ENCODE measurements around the gene CGREF1.
A peak's percentile ranks its signal among the peaks of the same experiment; 100 is the strongest.

The CGREF1 gene

DNA sequence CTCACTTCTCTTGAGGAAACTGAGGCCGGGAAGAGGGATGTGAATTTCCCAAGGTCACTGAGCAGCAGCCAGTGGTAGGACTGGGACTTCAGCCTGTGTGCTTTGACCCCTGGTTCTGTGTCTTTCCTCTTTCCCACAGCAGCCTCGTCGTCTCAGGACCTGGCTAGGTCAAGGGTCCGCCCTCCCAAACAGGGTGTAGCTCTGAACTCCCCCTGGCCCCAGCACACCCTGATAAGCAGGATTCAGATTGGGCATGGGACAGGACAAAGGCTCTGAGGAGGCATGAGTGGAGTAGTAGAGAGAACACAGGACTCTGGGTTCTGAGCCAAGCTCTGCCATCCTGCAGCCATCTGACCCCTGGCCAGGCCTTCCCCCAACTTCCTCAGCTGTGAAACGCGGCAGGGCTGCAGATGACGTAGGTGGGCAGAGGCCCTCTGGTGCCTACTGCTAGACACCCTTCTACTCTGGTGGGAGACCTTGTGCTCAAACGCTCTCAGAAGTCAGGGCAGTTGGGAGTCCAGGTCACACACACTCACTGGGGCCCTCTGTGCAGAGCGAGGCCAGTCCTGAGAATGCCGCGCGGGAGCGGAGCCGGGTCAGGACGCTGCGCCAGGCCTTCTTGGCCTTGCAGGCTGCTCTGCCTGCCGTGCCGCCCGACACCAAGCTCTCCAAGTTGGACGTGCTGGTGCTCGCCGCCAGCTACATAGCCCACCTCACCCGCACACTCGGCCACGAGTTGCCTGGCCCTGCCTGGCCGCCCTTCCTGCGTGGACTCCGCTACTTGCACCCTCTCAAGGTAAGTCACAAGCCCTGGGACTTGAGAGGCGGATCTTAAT, 30.9 kb upstream of the CGREF1 start:
- H2AFZ ChIP-seq (ENCODE audit: low read depth, low read length), result no peak overlapping the region
- peaks cover 27% of the 10 kb centered on the region for H3K27me3 ChIP-seq (ENCODE audit: insufficient read depth, low read length)
- H3K4me3 ChIP-seq (ENCODE audit: low read length), result no peak overlapping the region
- no peaks in the 10 kb centered on the region for H3K36me3 ChIP-seq (ENCODE audit: insufficient read depth, low read length)
- H3K9me3 ChIP-seq (ENCODE audit: low read length), result no peaks in the 10 kb centered on the region
- no peaks in the 10 kb centered on the region for H3K4me1 ChIP-seq (ENCODE audit: insufficient read depth, low read length)

DNA sequence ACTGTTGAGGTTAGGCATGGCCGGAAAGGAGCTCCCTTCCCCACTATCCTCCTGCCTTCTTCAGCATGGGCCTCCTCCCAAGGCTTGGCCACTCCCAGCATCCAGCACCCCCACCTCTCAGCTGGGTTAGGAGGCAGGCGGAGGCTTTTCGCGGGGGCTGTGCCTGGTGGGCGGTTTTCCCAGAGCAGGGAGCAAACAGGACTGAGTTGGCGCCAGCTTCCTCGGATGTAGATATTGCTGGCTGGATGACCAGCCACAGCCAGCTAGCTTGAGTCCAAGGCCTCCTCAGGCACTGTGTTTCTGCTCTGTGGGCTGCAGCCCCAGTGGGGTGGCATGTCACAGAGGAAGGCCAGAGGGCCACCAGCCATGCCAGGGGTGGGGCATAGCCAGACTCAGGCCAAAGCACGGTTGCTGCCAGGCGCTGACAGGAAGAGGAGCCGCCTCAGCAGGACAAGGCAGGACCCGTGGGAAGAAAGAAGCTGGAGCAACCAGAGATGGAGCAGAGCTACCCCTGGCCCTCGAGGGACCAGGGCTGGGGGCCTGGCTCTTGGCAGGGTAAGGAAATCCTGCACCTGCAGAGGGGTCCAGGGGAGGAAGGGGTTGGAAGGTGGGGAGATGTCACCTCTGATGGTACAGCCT, 30.0 kb upstream of the CGREF1 start, which contains the start of gene TCF23:
TCF23 (plus strand) TSS at position 204 of the 639 bp plus-strand sequence; CDS start at position 334, 130 bp downstream.
- H3K27me3 ChIP-seq (ENCODE audit: insufficient read depth, low read length), result peaks cover 27% of the 10 kb centered on the region
- H3K36me3 ChIP-seq (ENCODE audit: insufficient read depth, low read length), result no peaks in the 10 kb centered on the region
- H3K4me1 ChIP-seq (ENCODE audit: insufficient read depth, low read length), result no peaks in the 10 kb centered on the region
- H2AFZ ChIP-seq (ENCODE audit: low read depth, low read length), result no peak within 1 kb of the TSS
- no peak within 1 kb of the TSS for H3K4me3 ChIP-seq (ENCODE audit: low read length)
- no peaks in the 10 kb centered on the region for H3K9me3 ChIP-seq (ENCODE audit: low read length)

DNA sequence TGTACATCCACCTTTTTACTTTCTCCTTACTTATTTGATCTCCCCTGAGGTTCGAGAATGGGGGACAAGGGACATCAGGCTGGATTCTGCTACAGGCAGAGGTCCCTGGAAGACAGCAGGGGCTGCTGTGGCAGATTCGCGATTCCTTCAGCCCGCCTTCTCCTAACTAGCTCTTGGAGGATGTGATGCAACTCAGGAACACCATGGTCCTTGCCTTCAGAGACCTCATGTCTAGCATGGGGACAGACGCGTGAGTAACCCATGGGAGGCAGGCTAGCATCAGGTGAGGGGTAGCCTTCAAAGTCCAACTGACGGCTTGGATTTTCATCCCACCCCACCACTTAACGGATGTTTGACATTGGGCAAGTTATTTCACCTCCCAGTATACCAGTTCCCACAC, 29.0 kb upstream of the CGREF1 start:
- Histone ChIP-seq H3K4me1 (ENCODE audit: insufficient read depth, low read length) (no peaks in the 10 kb centered on the region), H3K36me3 (ENCODE audit: insufficient read depth, low read length) (no peaks in the 10 kb centered on the region), H3K4me3 (ENCODE audit: low read length) (no peak overlapping the region), H2AFZ (ENCODE audit: low read depth, low read length) (no peak overlapping the region), H3K27me3 (ENCODE audit: insufficient read depth, low read length) (peaks cover 27% of the 10 kb centered on the region), H3K9me3 (ENCODE audit: low read length) (no peaks in the 10 kb centered on the region)

DNA sequence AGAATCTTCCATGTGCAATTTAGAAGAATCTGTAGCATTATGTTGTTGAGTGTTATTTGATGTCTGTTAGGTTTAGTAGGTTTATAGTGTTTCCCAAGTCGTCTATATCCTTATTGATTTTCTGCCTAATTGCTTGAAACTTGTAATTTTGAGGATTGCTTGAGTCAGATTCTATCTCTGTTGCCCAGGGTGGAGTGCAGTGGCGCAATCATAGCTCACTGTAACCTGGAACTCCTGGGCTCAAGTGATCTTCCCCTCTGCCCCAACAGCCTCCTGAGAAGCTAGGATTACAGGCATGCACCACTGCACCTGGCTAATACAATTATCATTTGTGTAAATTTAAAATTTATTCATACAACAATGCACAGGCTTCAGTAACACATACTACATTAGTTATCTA, 26.8 kb upstream of the CGREF1 start:
- Histone ChIP-seq H2AFZ (ENCODE audit: low read depth, low read length) (no peak overlapping the region), H3K9me3 (ENCODE audit: low read length) (no peaks in the 10 kb centered on the region), H3K4me1 (ENCODE audit: insufficient read depth, low read length) (no peaks in the 10 kb centered on the region), H3K27me3 (ENCODE audit: insufficient read depth, low read length) (peaks cover 21% of the 10 kb centered on the region), H3K4me3 (ENCODE audit: low read length) (no peak overlapping the region), H3K36me3 (ENCODE audit: insufficient read depth, low read length) (no peaks in the 10 kb centered on the region)

DNA sequence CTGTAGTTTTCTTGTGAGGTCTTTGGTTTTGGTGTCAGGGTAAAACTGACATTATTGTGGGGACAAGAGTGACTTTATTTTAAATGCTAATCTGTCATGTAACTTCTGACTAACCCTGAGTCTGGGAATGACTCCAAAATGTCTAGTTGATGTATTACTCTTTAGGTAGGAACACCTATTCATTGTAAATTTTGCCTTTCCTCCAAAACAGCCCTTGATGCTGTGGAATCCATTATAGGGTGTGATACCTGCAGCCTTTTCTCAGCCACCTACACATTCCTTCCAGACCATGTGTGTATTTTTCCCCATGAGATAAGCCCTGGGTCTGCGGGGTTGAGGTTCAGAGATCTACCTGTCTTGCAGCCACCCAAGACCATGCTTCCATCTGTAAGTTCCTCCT, 24.4 kb upstream of the CGREF1 start:
- no peaks in the 10 kb centered on the region for H3K9me3 ChIP-seq (ENCODE audit: low read length)
- H3K36me3 ChIP-seq (ENCODE audit: insufficient read depth, low read length), result no peaks in the 10 kb centered on the region
- no peaks in the 10 kb centered on the region for H3K4me1 ChIP-seq (ENCODE audit: insufficient read depth, low read length)
- H3K27me3 ChIP-seq (ENCODE audit: insufficient read depth, low read length), result peaks cover 13% of the 10 kb centered on the region
- no peak overlapping the region for H2AFZ ChIP-seq (ENCODE audit: low read depth, low read length)
- H3K4me3 ChIP-seq (ENCODE audit: low read length), result no peak overlapping the region

DNA sequence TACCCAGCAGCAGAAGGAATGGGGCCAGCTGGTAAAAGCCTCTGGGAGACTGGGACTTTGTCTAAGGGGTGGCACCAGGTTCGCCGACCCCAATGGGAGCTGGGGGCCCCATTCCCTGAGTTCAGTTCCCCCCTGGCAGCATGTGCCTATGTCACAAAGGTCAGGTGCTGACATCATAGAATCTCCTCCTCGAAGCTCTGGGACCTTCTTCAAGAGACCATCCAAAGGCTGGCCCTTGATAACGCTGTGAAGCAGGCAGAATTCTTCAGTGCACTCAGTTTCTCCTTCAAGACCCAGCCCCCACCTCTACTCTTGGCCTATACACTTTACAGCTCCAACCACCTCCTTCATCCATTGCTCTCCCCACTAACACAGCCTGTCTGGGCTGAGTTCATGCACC, 20.4 kb upstream of the CGREF1 start, which contains the start of gene PRR30:
PRR30 (minus strand) TSS at position 101 of the 400 bp plus-strand sequence. CDS start 1,081 bp downstream, outside the sequence.
- Histone ChIP-seq H2AFZ (ENCODE audit: low read depth, low read length) (no peak within 1 kb of the TSS), H3K9me3 (ENCODE audit: low read length) (no peaks in the 10 kb centered on the region), H3K27me3 (ENCODE audit: insufficient read depth, low read length) (peaks cover 20% of the 10 kb centered on the region), H3K4me1 (ENCODE audit: insufficient read depth, low read length) (no peaks in the 10 kb centered on the region), H3K4me3 (ENCODE audit: low read length) (no peak within 1 kb of the TSS), H3K36me3 (ENCODE audit: insufficient read depth, low read length) (no peaks in the 10 kb centered on the region)

DNA sequence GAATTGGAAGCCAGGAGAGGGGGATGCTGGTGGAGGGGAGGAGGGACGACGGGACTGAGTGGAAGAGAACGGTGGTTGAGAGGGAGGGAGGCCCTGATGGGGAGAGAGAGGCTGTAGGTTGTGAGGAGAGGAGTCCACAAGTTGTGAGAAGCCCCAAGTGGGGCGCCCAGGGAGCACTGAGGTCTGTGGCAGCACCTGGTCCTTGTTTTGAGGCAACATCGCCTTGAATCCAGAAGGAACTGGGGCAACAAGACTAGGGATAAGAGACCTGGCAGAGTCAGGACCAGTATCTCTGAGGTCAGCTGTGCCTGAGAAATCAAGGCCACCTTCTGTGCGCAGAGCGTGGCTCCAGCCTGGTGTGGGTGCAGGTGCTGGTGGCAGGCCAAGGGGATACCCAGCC, 19.2 kb upstream of the CGREF1 start:
- no peaks in the 10 kb centered on the region for H3K9me3 ChIP-seq (ENCODE audit: low read length)
- H3K36me3 ChIP-seq (ENCODE audit: insufficient read depth, low read length), result no peaks in the 10 kb centered on the region
- no peak overlapping the region for H2AFZ ChIP-seq (ENCODE audit: low read depth, low read length)
- peaks cover 20% of the 10 kb centered on the region for H3K27me3 ChIP-seq (ENCODE audit: insufficient read depth, low read length)
- no peak overlapping the region for H3K4me3 ChIP-seq (ENCODE audit: low read length)
- peaks cover 6% of the 10 kb centered on the region for H3K4me1 ChIP-seq (ENCODE audit: insufficient read depth, low read length)

DNA sequence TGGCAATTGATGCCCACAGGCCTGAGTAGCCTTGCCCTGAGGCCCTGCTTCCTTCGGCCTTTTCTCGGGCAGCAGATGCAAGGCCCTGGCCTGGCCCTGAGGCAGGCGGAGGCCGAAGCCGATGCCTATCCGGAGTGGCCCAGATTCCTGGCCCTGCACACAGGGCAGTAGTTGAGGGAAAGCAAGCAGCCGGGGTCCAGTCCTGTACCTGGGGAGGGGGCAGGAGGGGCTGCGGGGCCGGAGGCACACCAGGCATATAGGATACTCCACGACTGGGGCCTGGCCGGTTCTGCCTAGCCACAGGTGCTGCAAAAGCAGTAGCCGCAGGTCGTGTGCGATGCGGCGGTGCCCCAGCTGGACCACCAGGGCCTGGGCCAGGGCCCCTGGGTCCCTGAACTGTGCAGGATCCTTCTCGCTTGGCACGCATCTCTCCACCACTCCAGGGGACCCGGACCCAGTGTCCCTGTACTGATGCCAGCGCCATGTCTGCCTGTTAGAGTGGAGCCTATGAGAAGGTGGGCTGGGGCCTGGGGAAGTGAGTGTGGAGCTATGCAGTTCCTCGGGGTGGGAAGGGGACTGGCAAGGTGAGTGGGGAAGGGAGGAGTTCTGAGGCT, 18.5 kb upstream of the CGREF1 start:
- peaks cover 6% of the 10 kb centered on the region for H3K4me1 ChIP-seq (ENCODE audit: insufficient read depth, low read length)
- H2AFZ ChIP-seq (ENCODE audit: low read depth, low read length), result no peak overlapping the region
- peaks cover 20% of the 10 kb centered on the region for H3K27me3 ChIP-seq (ENCODE audit: insufficient read depth, low read length)
- H3K36me3 ChIP-seq (ENCODE audit: insufficient read depth, low read length), result peaks cover 3% of the 10 kb centered on the region
- no peak overlapping the region for H3K4me3 ChIP-seq (ENCODE audit: low read length)
- H3K9me3 ChIP-seq (ENCODE audit: low read length), result no peaks in the 10 kb centered on the region

DNA sequence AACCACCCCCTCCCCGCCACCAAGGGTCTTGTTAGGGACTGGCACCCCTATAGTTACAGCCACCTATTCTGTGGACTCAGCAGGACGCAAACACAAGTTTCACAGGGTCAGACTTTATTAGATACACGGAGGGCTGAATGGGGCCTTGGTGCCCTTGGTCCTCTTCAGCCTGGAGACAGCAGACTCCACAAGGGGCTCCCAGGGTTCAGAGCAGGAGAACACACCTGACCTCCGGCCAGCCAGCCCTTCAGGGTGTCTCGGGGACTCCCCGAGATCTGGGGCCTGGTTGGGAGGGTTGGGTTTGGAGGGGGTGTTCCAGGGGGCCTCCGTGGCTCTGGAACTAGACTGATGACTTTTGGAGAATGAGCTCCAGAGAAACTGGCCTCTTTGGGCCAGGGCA, 17.8 kb upstream of the CGREF1 start:
- H3K27me3 ChIP-seq (ENCODE audit: insufficient read depth, low read length), result peaks cover 20% of the 10 kb centered on the region
- H3K36me3 ChIP-seq (ENCODE audit: insufficient read depth, low read length), result peaks cover 10% of the 10 kb centered on the region
- peaks cover 6% of the 10 kb centered on the region for H3K4me1 ChIP-seq (ENCODE audit: insufficient read depth, low read length)
- H3K4me3 ChIP-seq (ENCODE audit: low read length), result no peak overlapping the region
- H2AFZ ChIP-seq (ENCODE audit: low read depth, low read length), result no peak overlapping the region
- H3K9me3 ChIP-seq (ENCODE audit: low read length), result no peaks in the 10 kb centered on the region

DNA sequence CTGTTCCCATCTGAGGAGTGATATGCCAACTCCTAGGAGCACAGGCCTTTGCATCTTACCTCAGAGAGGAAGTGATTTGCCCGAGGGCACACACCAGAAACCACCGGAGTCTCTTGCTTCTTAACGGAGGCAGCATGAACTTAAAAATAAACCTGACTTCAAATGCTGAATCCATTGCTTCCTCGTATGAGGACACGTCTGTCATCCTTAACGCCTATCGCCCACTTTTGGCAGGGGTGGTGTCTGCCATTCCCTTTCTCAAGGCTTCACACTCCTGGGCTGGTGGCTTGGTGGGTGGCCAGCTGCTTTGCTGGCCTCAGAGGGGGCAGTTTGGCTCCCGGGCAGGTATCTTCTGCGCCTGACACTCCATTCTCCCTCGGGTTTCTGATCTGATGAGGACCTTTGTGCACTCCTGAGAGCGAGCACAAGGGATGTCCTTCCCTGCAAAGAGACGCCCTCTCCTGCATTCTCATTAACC, 16.6 kb upstream of the CGREF1 start:
- H3K36me3 ChIP-seq (ENCODE audit: insufficient read depth, low read length), result peaks cover 21% of the 10 kb centered on the region
- H3K4me3 ChIP-seq (ENCODE audit: low read length), result no peak overlapping the region
- no peak overlapping the region for H2AFZ ChIP-seq (ENCODE audit: low read depth, low read length)
- H3K27me3 ChIP-seq (ENCODE audit: insufficient read depth, low read length), result peaks cover 20% of the 10 kb centered on the region
- peaks cover 6% of the 10 kb centered on the region for H3K4me1 ChIP-seq (ENCODE audit: insufficient read depth, low read length)
- no peaks in the 10 kb centered on the region for H3K9me3 ChIP-seq (ENCODE audit: low read length)

DNA sequence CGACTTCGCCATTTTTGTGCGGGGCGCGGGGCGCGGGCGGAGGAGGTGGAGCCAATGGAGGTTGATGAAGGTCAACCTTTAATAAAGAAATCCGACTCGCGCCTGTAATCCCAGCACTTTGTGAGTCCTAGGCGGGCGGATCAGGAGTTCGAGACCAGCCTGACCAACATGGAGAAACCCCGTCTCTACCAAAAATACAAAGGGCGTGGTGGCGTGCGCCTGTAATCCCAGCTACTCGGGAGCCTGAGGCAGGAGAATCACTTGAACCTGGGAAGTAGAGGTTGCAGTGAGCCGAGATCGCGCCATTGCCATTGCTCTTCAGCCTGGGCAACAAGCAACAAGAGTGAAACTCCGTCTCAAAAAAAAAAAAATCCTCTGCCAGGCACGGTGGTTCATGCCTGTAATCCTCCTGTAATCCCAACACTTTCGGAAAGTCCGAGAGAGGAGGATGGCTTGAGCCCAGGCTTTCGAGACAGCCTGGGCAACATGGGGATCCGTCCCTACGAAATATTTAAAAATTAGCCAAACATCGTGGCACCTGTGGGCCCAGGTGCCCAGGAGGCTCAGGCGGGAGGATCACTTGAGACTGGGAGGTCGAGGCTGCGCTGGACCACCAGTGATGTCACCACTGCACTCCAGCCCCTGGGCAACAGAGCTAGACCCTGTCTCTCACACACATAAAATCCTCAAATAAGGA, 16.0 kb upstream of the CGREF1 start:
- H3K4me1 ChIP-seq (ENCODE audit: insufficient read depth, low read length), result peaks cover 6% of the 10 kb centered on the region
- peak overlapping the region; percentile 7 for H3K4me3 ChIP-seq (ENCODE audit: low read length)
- H3K27me3 ChIP-seq (ENCODE audit: insufficient read depth, low read length), result peaks cover 20% of the 10 kb centered on the region

DNA sequence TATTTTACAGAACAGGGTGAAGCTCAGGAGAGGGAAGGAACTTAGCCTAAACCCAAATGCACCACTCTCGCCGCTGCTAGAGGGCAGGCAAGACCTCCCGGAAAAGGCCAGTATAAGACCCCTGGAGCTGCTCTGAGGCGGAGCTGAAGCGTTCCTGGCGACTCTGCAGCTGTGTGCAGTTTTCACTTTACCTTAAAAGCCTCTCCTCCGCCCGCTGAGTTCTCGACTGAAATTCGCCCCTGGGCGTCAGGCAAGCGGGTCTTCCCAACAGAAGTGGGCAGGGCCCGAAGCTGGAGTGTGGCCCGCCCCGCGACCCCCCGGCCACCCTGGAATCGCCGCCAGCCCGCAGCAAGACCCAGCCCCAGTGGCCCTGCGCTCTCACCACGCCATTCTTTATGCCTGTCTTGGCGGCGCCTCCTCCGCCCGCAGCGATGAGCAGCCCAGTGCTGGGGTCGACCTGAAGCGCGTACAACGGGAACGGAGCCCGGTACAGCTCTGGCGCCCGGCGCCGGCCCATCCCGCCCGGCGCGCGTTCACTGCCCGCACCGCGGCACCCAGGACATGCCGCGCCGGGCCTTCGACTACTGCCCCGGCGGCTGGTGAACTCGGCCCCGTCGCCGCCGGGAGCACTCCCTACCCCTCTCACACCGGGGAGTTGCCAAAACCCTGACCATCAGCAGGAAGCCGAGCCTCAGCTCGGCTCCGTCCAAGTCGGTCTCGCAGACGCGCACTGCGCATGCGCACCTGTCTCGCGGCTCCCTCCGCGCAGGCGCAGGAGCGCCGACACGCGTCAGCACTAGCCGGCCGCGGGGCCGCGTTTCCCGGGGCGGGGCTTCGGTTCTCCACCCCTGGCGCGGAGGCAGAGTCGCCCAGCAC, 15.2 kb upstream of the CGREF1 start, which contains the start of gene PREB:
PREB (minus strand) TSS at position 732 of the 876 bp plus-strand sequence; CDS start at position 517, 215 bp downstream.
- Histone ChIP-seq H3K27me3 (ENCODE audit: insufficient read depth, low read length) (peaks cover 16% of the 10 kb centered on the region), H3K9me3 (ENCODE audit: low read length) (no peaks in the 10 kb centered on the region), H3K36me3 (ENCODE audit: insufficient read depth, low read length) (peaks cover 28% of the 10 kb centered on the region), H3K4me3 (ENCODE audit: low read length) (peak within 1 kb of the TSS; percentile 85), H3K4me1 (ENCODE audit: insufficient read depth, low read length) (peaks cover 6% of the 10 kb centered on the region), H2AFZ (ENCODE audit: low read depth, low read length) (peak within 1 kb of the TSS; percentile 88)

More for the DNA sequence above, 16.0 kb upstream of the CGREF1 start:
- Histone ChIP-seq H3K9me3 (ENCODE audit: low read length) (no peaks in the 10 kb centered on the region), H3K36me3 (ENCODE audit: insufficient read depth, low read length) (peaks cover 25% of the 10 kb centered on the region), H2AFZ (ENCODE audit: low read depth, low read length) (peak overlapping the region; percentile 88)
